ENCODE measurements around the gene AMBRA1.

Gene AMBRA1

GRCh38 chr11:46390331-46391171 lies 203.3 kb downstream of the AMBRA1 start:
- Mint-ChIP-seq H3K9me3 (no peaks in the 10 kb centered on the region), H3K36me3 (peaks cover 0 to 4% of the 10 kb centered on the region in 2 donors), H3K27me3 (peaks cover 64 to 69% of the 10 kb centered on the region in 2 donors), H3K4me1 (peaks cover 22 to 32% of the 10 kb centered on the region in 2 donors), H3K4me3 (peak overlapping the region; percentile 66 to 83), H3K27ac (peak overlapping the region; percentile 69)
- DNase-seq (no peak), ATAC-seq (replicated peaks) (no peak)

GRCh38 chr11:46389450-46390330 lies 204.1 kb downstream of the AMBRA1 start:
- Mint-ChIP-seq H3K27ac (peak overlapping the region; percentile 57), H3K4me3 (peak overlapping the region; percentile 69 to 83), H3K4me1 (peaks cover 22 to 32% of the 10 kb centered on the region in 2 donors), H3K36me3 (peaks cover 0 to 6% of the 10 kb centered on the region in 2 donors), H3K9me3 (no peaks in the 10 kb centered on the region), H3K27me3 (peaks cover 73 to 78% of the 10 kb centered on the region in 2 donors)
- peak; percentile 63 to 66 for ATAC-seq (replicated peaks)
- DNase-seq = peak; percentile 43

DNA sequence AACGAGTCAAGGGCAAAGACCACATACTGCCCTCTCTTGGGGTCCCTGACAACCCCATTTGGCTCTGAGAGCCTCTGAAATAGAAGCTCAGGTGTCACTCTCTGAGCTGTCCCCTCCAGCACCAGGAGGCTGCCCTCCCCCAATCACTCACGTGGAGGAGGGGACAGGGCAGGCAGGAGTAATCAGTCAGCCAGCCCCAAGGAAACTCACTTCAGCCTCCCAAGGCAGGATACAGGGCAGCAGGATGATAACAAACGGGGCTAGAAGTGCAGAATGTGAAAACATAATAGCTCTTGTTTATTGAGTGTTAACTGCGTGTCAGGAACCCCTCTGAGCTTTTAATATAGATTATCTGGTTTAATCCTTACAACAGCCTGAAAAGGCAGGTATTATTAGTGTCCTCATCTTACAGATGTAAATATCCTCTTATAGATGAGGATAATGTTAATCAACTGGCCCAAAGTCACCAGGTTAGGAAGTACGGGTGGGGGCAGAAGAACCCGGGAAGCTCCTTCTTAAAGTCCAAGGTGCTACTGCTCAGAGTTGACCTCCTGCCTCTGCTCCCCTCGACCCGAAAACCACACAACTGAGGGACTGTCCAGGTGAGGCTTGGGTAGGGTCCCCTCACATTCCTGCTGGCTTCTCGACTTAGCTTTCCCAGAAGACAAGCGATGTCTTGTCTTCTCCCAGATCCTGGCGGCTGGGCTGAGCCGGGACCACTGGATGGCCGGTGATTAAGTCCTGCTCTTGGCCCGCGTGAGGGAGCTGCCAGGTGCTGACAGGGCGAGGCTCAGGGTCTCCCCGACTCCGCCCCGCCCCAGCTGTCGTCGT lies 205.0 kb downstream of the AMBRA1 start:
- no peaks in the 10 kb centered on the region for H3K9me3 Mint-ChIP-seq
- peaks cover 0 to 6% of the 10 kb centered on the region in 2 donors for H3K36me3 Mint-ChIP-seq
- peaks cover 22 to 32% of the 10 kb centered on the region in 2 donors for H3K4me1 Mint-ChIP-seq
- H3K27me3 Mint-ChIP-seq = peaks cover 76 to 86% of the 10 kb centered on the region in 2 donors
- ATAC-seq (replicated peaks) = no peak
- no peak overlapping the region for H3K27ac Mint-ChIP-seq
- peak overlapping the region in 1 of 2 donors; percentile 83 for H3K4me3 Mint-ChIP-seq
- DNase-seq = no peak

- peaks cover 18 to 26% of the 10 kb centered on the region in 2 donors for H3K4me1 Mint-ChIP-seq
- H3K27ac Mint-ChIP-seq = no peak overlapping the region
- H3K36me3 Mint-ChIP-seq = peaks cover 0 to 6% of the 10 kb centered on the region in 2 donors
- H3K4me3 Mint-ChIP-seq = no peak overlapping the region
- no peaks in the 10 kb centered on the region for H3K9me3 Mint-ChIP-seq
- DNase-seq (no peak), ATAC-seq (replicated peaks) (no peak)
- H3K27me3 Mint-ChIP-seq = peaks cover 74 to 87% of the 10 kb centered on the region in 2 donors
Measured at GRCh38 chr11:46387919-46388618, 205.8 kb downstream of the AMBRA1 start.

GRCh38 chr11:46387456-46387855 lies 206.4 kb downstream of the AMBRA1 start:
- no peak for DNase-seq
- Mint-ChIP-seq H3K4me3 (no peak overlapping the region), H3K36me3 (peaks cover 0 to 2% of the 10 kb centered on the region in 2 donors), H3K9me3 (no peaks in the 10 kb centered on the region), H3K27me3 (peaks cover 68 to 81% of the 10 kb centered on the region in 2 donors), H3K27ac (no peak overlapping the region), H3K4me1 (peaks cover 12 to 20% of the 10 kb centered on the region in 2 donors)
- ATAC-seq (replicated peaks) = no peak

DNA sequence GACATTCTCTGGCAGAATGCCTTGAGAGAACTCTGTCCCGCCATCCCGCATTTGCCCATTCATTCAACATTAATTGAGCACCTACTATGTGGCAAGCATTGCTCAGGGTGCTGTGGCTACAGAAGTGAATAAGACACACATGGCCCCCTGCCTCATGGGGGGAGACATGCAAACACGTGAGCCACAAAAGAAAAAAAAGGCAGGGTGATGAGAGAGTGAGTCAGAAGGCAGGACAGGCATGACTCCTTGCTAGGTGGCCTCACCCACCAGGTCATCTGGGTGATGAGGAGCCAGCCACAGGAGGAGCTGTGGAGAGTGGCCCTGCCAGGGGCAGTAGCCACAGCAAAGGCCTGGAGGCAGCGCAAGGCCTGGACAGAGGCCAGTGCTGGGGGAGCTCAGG lies 207.1 kb downstream of the AMBRA1 start:
- Mint-ChIP-seq H3K4me1 (peaks cover 17 to 26% of the 10 kb centered on the region in 2 donors), H3K36me3 (peaks cover 0 to 2% of the 10 kb centered on the region in 2 donors), H3K9me3 (no peaks in the 10 kb centered on the region), H3K27ac (no peak overlapping the region), H3K27me3 (peaks cover 74 to 87% of the 10 kb centered on the region in 2 donors), H3K4me3 (no peak overlapping the region)
- no peak for DNase-seq
- no peak for ATAC-seq (replicated peaks)

DNA sequence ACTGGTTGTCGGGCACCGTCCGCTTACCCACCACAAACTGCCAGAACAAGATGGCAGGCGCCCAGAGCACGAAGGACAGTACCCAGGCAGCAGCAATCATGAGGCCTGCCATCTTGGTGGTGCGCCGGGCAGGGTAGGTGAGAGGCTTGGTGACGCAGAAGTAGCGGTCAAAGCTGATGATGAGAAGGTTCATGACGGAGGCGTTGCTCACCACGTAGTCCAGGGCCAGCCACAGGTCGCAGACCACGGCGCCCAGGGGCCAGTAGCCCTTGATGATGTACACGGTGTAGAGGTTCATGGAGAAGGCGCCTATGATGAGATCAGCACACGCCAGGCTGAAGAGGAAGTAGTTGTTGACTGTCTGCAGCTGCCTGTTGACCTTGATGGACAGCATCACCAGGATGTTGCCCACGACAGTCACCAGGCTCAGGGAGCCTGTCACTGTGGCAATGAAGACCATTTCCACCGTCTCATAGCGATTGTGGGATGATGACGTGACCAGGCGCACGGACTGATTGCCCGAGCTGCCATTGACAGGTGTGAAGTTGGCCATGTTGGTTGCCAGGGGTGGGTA lies 207.7 kb downstream of the AMBRA1 start:
- H3K27ac Mint-ChIP-seq = no peak overlapping the region
- H3K36me3 Mint-ChIP-seq = peaks cover 0 to 2% of the 10 kb centered on the region in 2 donors
- H3K4me1 Mint-ChIP-seq = peaks cover 17 to 26% of the 10 kb centered on the region in 2 donors
- DNase-seq (no peak), ATAC-seq (replicated peaks) (no peak)
- H3K9me3 Mint-ChIP-seq = no peaks in the 10 kb centered on the region
- peaks cover 74 to 87% of the 10 kb centered on the region in 2 donors for H3K27me3 Mint-ChIP-seq
- no peak overlapping the region for H3K4me3 Mint-ChIP-seq

- Mint-ChIP-seq H3K4me3 (no peak overlapping the region), H3K9me3 (no peaks in the 10 kb centered on the region)
- no peak for ATAC-seq (replicated peaks)
Measured at GRCh38 chr11:46385169-46386004, 208.4 kb downstream of the AMBRA1 start.

GRCh38 chr11:46383974-46384701 lies 209.7 kb downstream of the AMBRA1 start:
- no peak overlapping the region for H3K27ac Mint-ChIP-seq
- no peak for DNase-seq
- H3K27me3 Mint-ChIP-seq = peaks cover 57 to 68% of the 10 kb centered on the region in 2 donors
- no peak overlapping the region for H3K4me3 Mint-ChIP-seq
- ATAC-seq (replicated peaks) = no peak
- H3K4me1 Mint-ChIP-seq = peaks cover 11 to 24% of the 10 kb centered on the region in 2 donors
- no peaks in the 10 kb centered on the region for H3K9me3 Mint-ChIP-seq
- peaks cover 0 to 7% of the 10 kb centered on the region in 2 donors for H3K36me3 Mint-ChIP-seq

More at GRCh38 chr11:46385169-46386004, 208.4 kb downstream of the AMBRA1 start:
- no peak for DNase-seq
- Mint-ChIP-seq H3K36me3 (peaks cover 0 to 2% of the 10 kb centered on the region in 2 donors), H3K4me1 (peaks cover 14 to 26% of the 10 kb centered on the region in 2 donors), H3K27me3 (peaks cover 68 to 80% of the 10 kb centered on the region in 2 donors), H3K27ac (no peak overlapping the region)

GRCh38 chr11:46383404-46383758 lies 210.4 kb downstream of the AMBRA1 start:
- Mint-ChIP-seq H3K27ac (no peak overlapping the region), H3K9me3 (no peaks in the 10 kb centered on the region), H3K36me3 (peaks cover 0 to 7% of the 10 kb centered on the region in 2 donors), H3K4me3 (no peak overlapping the region), H3K27me3 (peaks cover 53 to 60% of the 10 kb centered on the region in 2 donors), H3K4me1 (peaks cover 11 to 23% of the 10 kb centered on the region in 2 donors)
- ATAC-seq (replicated peaks) (no peak), DNase-seq (no peak)

GRCh38 chr11:46382646-46383403 lies 211.0 kb downstream of the AMBRA1 start:
- Mint-ChIP-seq H3K27ac (no peak overlapping the region), H3K4me3 (no peak overlapping the region), H3K9me3 (no peaks in the 10 kb centered on the region), H3K36me3 (peaks cover 2 to 10% of the 10 kb centered on the region in 2 donors), H3K27me3 (peaks cover 48 to 55% of the 10 kb centered on the region in 2 donors), H3K4me1 (peaks cover 8 to 23% of the 10 kb centered on the region in 2 donors)
- DNase-seq = no peak
- ATAC-seq (replicated peaks) = no peak

All from stimulated activated naive B cell treated with anti-CD40 and anti-IgM and Interleukin-4, amounts not matched to agents 10 μg/mL and 1 μg/mL and 100 μg/mL, for 72 hours (primary cell).